GM21737 (cell line): ENCODE data around the gene IL20.

ENCODE experiments used
- ATAC-seq: cut with Tn5 transposase; IDR thresholded peaks from one replicate; pipeline ENCODE4 v1.9.1; 2021; ENCODE audit warnings: mild to moderate bottlenecking, moderate library complexity; ENCODE audit not compliant: unreplicated experiment

Gene IL20

DNA sequence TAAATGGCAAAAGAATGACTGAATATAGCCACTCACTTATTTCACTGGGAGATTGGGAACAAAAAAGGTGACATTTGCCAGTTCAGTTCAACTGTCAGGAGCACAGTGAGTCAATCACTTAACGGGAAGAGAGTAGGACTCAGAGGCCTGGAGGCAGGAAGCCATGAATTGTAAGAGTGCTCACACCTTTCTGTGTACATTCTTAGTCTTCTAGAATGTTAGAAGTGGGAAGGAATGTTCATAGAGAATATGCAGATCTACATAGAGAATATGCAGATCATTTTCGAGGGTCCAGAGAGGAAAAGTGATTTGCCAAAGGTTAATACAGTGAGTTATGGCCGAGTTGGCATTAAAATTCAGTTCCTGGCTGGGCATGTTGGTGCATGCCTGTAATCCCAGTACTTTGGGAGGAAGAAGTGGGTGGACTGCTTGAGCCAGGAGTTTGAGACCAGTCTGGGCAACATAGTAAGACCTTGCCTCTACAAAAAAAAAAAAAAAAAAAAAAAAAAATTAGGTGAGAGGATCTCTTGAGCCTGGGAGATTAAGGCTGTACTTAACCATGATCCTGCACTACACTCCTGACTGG, 8.3 kb downstream of the IL20 start:
- ATAC-seq, result no peak

DNA sequence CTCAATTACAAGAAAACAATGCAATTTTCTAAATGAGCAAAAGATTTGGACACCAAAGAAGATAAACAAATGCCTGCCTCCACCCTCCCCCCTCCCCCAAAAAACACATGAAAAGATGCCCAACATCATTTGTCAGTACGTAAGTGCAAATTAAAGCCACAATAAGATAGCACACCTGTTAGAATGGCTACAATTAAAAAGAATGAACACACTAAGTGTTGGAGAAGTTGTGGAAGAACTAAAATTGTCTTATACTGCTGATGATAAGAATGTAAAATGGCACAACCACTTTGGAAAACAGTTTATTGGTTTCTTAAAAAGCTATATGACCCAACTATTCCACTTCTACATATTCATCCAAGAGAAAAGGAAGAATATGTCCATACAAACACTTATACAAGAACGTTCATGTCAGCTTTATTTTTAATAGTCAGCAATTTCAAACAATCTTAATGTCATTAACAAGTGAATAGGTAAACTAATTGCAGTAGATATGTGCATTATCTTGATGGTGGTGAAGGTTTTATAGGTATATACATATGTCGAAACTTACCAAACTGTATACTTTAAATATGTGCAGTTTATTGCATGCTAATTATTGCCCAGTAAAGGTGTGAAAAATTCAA, 10.4 kb downstream of the IL20 start:
- no peak for ATAC-seq

DNA sequence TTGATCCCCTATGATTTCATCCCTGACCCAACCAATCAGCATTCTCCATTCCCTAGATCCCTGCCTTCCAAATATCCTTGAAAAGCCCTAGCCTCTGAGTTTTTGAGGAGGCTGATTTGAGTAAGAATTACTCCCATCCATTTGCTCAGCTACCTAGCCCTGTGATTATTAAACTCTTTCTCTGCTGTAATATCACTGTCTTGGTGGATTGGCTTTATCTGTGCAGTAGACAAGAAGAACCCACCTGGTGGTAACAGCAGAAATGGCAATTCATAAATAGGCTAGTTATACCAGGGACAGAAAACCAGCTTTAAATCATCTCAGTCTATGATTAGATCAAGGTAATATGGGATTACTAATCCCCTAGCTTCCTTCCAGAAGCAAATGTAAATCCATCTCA, 13.0 kb downstream of the IL20 start:
- no peak for ATAC-seq

DNA sequence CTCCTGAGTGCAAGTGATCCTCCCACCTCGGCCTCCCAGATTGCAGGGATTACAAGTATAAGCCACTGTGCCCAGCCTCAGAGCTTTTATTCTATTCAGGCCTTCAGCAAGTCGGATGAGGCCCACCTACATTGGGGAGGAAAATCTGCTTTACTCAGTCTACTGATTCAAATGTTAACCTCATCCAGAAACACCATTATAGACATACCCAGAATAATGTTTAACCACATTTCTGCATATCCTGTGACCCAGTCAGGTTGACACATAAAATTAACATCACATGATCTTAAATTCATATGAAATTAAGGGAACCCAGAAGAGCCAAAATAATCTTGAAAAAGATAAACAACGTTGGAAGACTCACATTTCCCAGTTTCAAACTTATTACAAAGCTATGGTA, 14.9 kb downstream of the IL20 start:
- ATAC-seq, result no peak

DNA sequence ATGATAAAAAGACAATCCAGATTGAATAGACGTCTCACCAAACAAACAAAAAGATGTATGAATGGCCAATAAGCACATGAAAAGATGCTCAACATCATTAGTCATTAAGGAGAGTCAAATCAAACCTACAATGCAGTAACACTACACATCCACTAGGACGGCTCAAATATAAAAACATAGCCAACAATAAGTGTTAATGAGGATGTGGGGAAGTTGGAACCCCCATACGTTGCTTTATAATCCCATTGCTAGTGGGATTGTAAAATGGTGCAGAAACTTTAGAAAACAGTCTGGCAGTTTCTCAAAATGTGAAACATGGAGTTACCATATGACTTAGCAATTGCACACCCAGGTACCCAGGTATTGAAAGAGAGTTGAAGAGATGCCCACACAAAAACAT, 17.1 kb downstream of the IL20 start:
- ATAC-seq, result no peak

GRCh38 chr1:206883160-206883559, 17.7 kb downstream of the IL20 start:
- no peak for ATAC-seq

- no peak for ATAC-seq
Observed at GRCh38 chr1:206883876-206884275, 18.5 kb downstream of the IL20 start.

- no peak for ATAC-seq
Observed at GRCh38 chr1:206885341-206886060, 20.1 kb downstream of the IL20 start.

DNA sequence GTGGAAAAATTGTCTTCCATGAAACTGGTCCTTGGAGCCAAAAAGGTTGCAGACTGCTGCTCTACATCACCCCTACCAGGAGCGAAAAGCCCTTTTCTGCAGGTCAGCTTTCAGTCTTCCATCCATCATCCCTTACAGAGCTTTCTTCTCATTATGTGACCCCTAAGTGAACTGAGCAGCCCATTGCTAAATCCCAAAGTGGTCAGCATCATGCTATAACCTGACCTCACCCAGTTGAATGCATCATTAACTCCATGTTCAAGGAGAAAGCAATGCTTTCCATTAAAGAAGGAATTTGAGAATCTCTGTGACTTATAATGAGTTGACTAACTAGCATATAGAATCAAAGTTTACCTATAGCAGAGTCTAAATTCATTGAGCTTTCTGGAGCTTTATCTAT, 21.4 kb downstream of the IL20 start:
- ATAC-seq, result no peak

- no peak for ATAC-seq
Observed at GRCh38 chr1:206887701-206888100, 22.3 kb downstream of the IL20 start.

DNA sequence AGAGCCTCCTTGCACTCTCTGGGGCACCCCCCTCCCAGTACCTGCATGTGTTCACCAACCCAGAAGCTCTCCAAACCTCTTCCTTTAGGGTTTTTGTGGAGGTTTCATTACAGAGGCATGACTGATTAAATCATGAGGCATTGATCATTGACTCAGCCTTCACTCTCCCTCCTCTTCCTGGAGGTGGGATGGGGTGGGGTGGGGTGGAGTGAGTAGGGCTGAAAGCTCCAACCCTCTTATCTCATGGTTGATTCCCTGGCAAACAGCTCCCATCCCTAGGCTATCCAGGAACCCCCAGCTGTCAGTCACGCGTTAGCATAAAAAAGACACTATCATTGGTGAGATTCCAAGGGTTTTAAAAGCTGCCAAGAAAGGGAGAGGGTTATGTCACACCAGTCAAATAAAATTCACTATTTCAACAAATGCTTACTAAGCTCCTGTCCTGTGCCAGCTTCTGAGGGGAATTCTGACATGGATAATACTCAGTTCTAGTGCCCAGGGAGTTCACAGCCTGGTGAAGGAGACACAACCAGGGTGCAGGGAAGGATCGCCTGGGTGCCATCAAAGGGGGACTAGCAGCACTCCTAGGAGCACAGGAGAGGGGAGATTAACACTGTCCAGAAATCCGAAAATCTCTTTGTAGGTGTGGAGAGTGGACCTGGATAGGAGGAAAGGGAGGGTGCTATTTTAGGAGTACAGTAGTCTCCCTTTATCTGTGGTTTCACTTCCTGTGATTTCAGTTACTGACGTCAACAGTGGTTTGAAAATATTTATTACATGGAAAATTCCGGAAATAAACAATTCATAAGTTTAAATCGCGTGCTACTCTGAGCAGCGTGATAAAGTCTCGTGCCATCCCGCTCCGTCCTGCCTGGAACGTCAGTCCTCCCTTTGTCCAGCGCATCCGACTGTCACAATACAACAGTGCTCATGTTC, 25.0 kb downstream of the IL20 start:
- ATAC-seq, result no peak

- ATAC-seq, result no peak
Observed at GRCh38 chr1:206891412-206891811, 26.0 kb downstream of the IL20 start.

DNA sequence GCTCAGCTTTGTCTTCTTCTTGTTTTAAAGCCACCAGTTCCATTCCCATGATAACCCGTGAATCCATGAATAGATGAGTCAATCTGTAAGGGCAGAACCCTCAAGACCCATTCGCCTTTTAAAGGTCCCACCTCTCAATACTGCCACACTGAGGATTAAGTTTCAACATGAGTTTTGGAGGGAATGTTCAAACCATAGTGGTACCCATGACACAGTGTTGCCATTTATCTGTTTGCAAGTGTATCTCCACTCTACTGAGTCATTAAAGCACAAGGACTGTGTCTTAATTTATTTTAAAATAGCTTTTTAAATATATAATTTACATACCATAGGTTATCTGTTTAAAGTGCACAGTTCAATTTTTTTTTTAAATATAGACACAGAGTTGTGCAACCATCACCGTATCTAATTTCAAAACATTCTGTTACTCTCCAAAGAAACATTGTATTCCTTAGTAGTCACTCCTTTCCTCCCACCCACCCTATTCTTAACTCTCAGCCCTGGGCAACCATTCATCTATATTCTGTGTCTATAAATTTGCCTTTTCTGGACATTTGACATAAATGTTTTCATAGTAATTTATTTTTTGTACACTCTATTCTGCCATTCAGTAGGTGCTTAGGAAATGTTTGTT, 27.0 kb downstream of the IL20 start:
- no peak for ATAC-seq

- ATAC-seq, result no peak
Observed at GRCh38 chr1:206893380-206893779, 28.0 kb downstream of the IL20 start.

GRCh38 chr1:206895325-206895724, 29.9 kb downstream of the IL20 start:
- no peak for ATAC-seq

GRCh38 chr1:206895837-206896242, 30.4 kb downstream of the IL20 start:
- ATAC-seq, result no peak

- no peak for ATAC-seq
Observed at GRCh38 chr1:206896261-206896660, 30.8 kb downstream of the IL20 start.

- no peak for ATAC-seq
Observed at GRCh38 chr1:206897175-206897574, 31.8 kb downstream of the IL20 start, which contains the start of gene IL24. Gene IL24, plus strand, starts transcription at chr1:206897443. Its CDS starts 390 bp downstream, at chr1:206897833.

DNA sequence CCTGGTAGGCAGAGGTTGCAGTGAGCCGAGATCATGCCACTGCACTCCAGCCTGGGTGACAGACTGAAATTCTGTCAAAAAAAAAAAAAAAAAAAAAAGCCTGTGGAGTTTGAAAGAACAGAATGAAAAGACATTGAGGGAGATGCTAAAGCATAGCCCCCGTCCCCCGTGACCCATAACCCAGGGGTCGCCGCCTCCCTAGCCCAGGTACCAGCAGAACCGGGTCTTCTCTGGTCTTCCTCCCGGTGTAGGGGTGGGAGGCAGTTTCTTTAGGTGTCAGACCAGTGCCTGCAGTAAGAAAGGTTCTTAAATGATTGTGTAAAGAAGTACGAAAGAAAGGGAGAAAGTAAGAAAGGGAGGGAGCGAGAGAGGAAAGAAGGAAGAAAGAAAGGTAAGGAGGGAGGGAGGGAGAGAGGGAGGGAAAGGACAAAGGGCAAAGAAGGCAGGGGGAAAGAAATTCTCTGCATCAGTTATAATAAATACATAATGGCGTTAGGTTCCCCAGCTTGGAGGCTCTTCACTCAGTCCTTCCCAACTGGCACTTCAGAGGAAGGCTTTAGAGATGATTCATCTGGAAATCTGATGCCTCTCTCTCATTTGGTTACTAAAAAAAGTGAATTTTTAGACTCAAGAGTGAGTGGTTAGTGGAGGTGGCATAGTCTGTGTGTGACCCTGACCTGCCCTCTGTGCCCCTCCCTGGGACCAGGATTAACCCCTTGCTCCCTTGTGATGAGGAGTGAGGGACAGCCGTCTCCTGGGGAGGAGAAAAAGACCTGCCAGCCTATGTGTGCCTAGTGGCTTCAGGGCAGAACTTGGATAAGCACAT, 32.9 kb downstream of the IL20 start:
- ATAC-seq, result no peak

- no peak for ATAC-seq
Observed at GRCh38 chr1:206898915-206899431, 33.5 kb downstream of the IL20 start.
